K562 (cell line): ENCODE results near the gene ITGBL1. TPM values are rescaled to one million over a fixed set of nuclear protein-coding genes. Genes with fewer than 3 reads are reported as not detected.

Experiments used
- ATAC-seq: fragments of 200-7000 bp; cut with Tn5 transposase; 3 replicates; pipeline ENCODE4 v1.9.1; 2020; ENCODE audit warnings: moderate library complexity
- BruUV-seq: library from RNA; stranded (reverse); fragments of 400-500 nt; replicated peaks from 2 replicates; lab custom pipeline; 2021; lab: Mats Ljungman, UMichigan
- CTCF ChIA-PET: fragments of 300-600 bp; formaldehyde crosslinking; extraction: SDS; loops from one replicate; lab custom pipeline; 2021; ENCODE audit warnings: low intra/inter-chr PET ratio; lab: Yijun Ruan, JAX
- POLR2A ChIA-PET: fragments of 300-600, 350-650 bp; sonication (Branson Sonifier 250); formaldehyde crosslinking; extraction: SDS; loops from one replicate; lab custom pipeline; 2021; ENCODE audit warnings: antibody characterized with exemption, inconsistent platforms; lab: Yijun Ruan, JAX
- DNase-seq, 4 experiments: peaks; one replicate each; pipeline versions ENCODE4 v3.0.0 to v3.0.0-alpha.2; 2011 to 2018; ENCODE audit warnings: low spot score in 3 of 4, mixed read lengths in 3 of 4; ENCODE audit errors: extremely low read depth in 1 of 4
- FAIRE-seq: peaks from 2 replicates; lab custom pipeline; 2011; peaks lifted over from hg19 to GRCh38; lab: Jason Lieb, UNC
- H2AFZ ChIP-seq: 2 replicates; pipeline ENCODE4 v1.6.0; 2011; ENCODE audit warnings: low read depth, low read length, control low read depth, inconsistent platforms
- H3K27ac ChIP-seq: fragments of 200-600 bp; 3 replicates; pipeline ENCODE4 v1.8.0; 2011; ENCODE audit warnings: low read depth, mild to moderate bottlenecking, control low read depth, inconsistent platforms, low read length, moderate library complexity, mixed read lengths; ENCODE audit errors: extremely low read depth
- H3K27me3 ChIP-seq, 2 experiments: fragments of 300-600 bp in 1 of 2; 2 replicates in 1 of 2; 3 replicates in 1 of 2; pipeline versions ENCODE4 v1.6.0 to v1.8.0; 2011; ENCODE audit warnings: inconsistent platforms in 2 of 2, low read length in 2 of 2, mild to moderate bottlenecking in 1 of 2, mixed read lengths in 1 of 2, moderate library complexity in 1 of 2; ENCODE audit not compliant: control insufficient read depth in 2 of 2, insufficient read depth in 2 of 2
- H3K36me3 ChIP-seq: fragments of 300-600 bp; 3 replicates; pipeline ENCODE4 v1.8.0; 2011; ENCODE audit warnings: mild to moderate bottlenecking, low read length, inconsistent platforms; ENCODE audit not compliant: control insufficient read depth, insufficient read depth
- H3K4me1 ChIP-seq, 2 experiments: fragments of 200-600 bp in 1 of 2; replicated peaks in 1 of 2; 2 replicates in 1 of 2; 3 replicates in 1 of 2; pipeline versions ENCODE4 v1.5.1 to v1.8.0; 2011; ENCODE audit warnings: inconsistent platforms in 2 of 2, low read length in 2 of 2, mild to moderate bottlenecking in 1 of 2, mixed read lengths in 1 of 2, moderate library complexity in 1 of 2; ENCODE audit not compliant: control insufficient read depth in 2 of 2, insufficient read depth in 2 of 2
- H3K4me2 ChIP-seq: 2 replicates; pipeline ENCODE4 v1.6.1; 2011; ENCODE audit warnings: low read length, control low read depth, inconsistent platforms, mixed read lengths; ENCODE audit not compliant: insufficient read depth
- H3K4me3 ChIP-seq: fragments of 200-600 bp; sonication (generic), shearing (Covaris generic); 2 replicates; pipeline ENCODE4 v1.5.1; 2016; ENCODE audit warnings: control low read depth, inconsistent platforms
- H3K79me2 ChIP-seq: fragments of 200-600 bp; 3 replicates; pipeline ENCODE4 v1.8.0; 2011; ENCODE audit warnings: low read length, inconsistent platforms; ENCODE audit not compliant: control insufficient read depth, insufficient read depth
- H3K9ac ChIP-seq, 2 experiments: 2 replicates each; pipeline versions ENCODE4 v1.6.0 to v1.6.1; 2011; ENCODE audit warnings: low read depth in 2 of 2, low read length in 2 of 2, control low read depth in 1 of 2, inconsistent platforms in 1 of 2, mild to moderate bottlenecking in 1 of 2, mixed read lengths in 1 of 2; ENCODE audit not compliant: insufficient read depth in 1 of 2
- H3K9me1 ChIP-seq: one replicate; pipeline ENCODE4 v1.6.0; 2011; ENCODE audit warnings: inconsistent platforms, mild to moderate bottlenecking, low read length, moderate library complexity; ENCODE audit not compliant: control insufficient read depth, insufficient read depth
- H3K9me3 ChIP-seq: replicated peaks from 2 replicates; pipeline ENCODE4 v1.5.1; 2011; ENCODE audit warnings: low read depth, low read length, inconsistent platforms; ENCODE audit not compliant: control insufficient read depth, insufficient read depth
- H4K20me1 ChIP-seq: replicated peaks from 2 replicates; pipeline ENCODE4 v1.6.1; 2011; ENCODE audit warnings: low read length, inconsistent platforms, mixed read lengths; ENCODE audit not compliant: control insufficient read depth, insufficient read depth
- BCLAF1 ChIP-seq, 2 experiments: fragments of 450-650 bp in 1 of 2; IDR thresholded peaks; 2 replicates each; pipeline ENCODE4 v1.6.1; 2011 to 2017; ENCODE audit warnings: low read depth in 2 of 2, antibody characterized with exemption in 1 of 2, borderline replicate concordance in 1 of 2, low read length in 1 of 2, mild to moderate bottlenecking in 1 of 2, mixed read lengths in 1 of 2; ENCODE audit not compliant: control insufficient read depth in 1 of 2
- CHAMP1 ChIP-seq: fragments of 450-650 bp; IDR thresholded peaks from 2 replicates; pipeline ENCODE4 v1.6.1; 2016; ENCODE audit warnings: mild to moderate bottlenecking
- MNT ChIP-seq, 2 experiments: fragments of 450-650 bp; conservative IDR thresholded peaks; 2 replicates each; pipeline ENCODE4 v1.6.1; 2017; ENCODE audit warnings: mild to moderate bottlenecking in 2 of 2, moderate library complexity in 2 of 2
- NCOA4 ChIP-seq: fragments of 450-650 bp; IDR thresholded peaks from 2 replicates; pipeline ENCODE4 v1.6.1; 2018; ENCODE audit warnings: mild to moderate bottlenecking; ENCODE audit not compliant: partially characterized antibody
- POU5F1 ChIP-seq: fragments of 150-350 bp; IDR thresholded peaks from 2 replicates; pipeline ENCODE4 v1.6.1; 2014; ENCODE audit warnings: borderline replicate concordance, low read length, low read depth, mild to moderate bottlenecking; ENCODE audit not compliant: partially characterized antibody
- RAD21 ChIP-seq, 2 experiments: fragments of 250-450 bp in 1 of 2; fragments of 450-650 bp in 1 of 2; sonication (Bioruptor Pico) in 1 of 2; formaldehyde crosslinking in 1 of 2; IDR thresholded peaks in 1 of 2; conservative IDR thresholded peaks in 1 of 2; 2 replicates each; pipeline versions ENCODE4 v1.4.0 to v1.8.0; 2020 to 2022; ENCODE audit warnings: mild to moderate bottlenecking in 2 of 2, moderate library complexity in 1 of 2
- SIX5 ChIP-seq, 2 experiments: IDR thresholded peaks; 2 replicates each; pipeline ENCODE4 v1.6.1; 2011; ENCODE audit warnings: low read length in 2 of 2, borderline replicate concordance in 1 of 2, low read depth in 1 of 2, mild to moderate bottlenecking in 1 of 2, moderate library complexity in 1 of 2; ENCODE audit not compliant: insufficient read depth in 1 of 2
- SMAD4 ChIP-seq: fragments of 250-450 bp; sonication (Bioruptor Pico); conservative IDR thresholded peaks from 2 replicates; pipeline ENCODE4 v1.8.0; 2021; ENCODE audit warnings: inconsistent platforms, mild to moderate bottlenecking, moderate library complexity
- SNRNP70 ChIP-seq: fragments of 200-400 bp; formaldehyde crosslinking; optimal IDR thresholded peaks from 2 replicates; pipeline ENCODE3; 2017; ENCODE audit warnings: low read depth, low read length
- ZNF175 ChIP-seq: fragments of 200-800 bp; sonication (Bioruptor generic); IDR thresholded peaks from 2 replicates; pipeline ENCODE4 v1.6.1; 2016; ENCODE audit warnings: low read depth, mild to moderate bottlenecking, missing genetic modification characterization, missing compliant biosample characterization
- ZNF282 ChIP-seq: sonication (generic); formaldehyde crosslinking; IDR thresholded peaks from 2 replicates; pipeline ENCODE4 v1.8.1; 2023; ENCODE audit warnings: missing genetic modification reagents
- ZNF583 ChIP-seq: fragments of 250-450 bp; sonication (Bioruptor Pico); IDR thresholded peaks from 2 replicates; pipeline ENCODE4 v1.4.0; 2020
- ZNF699 ChIP-seq: fragments of 250-450 bp; sonication (Bioruptor Pico); IDR thresholded peaks from 2 replicates; pipeline ENCODE4 v1.8.0; 2021; ENCODE audit warnings: mild to moderate bottlenecking, moderate library complexity; ENCODE audit not compliant: insufficient replicate concordance
- WGBS: fragments of 100-300 bp; shearing (Covaris generic); methylation state at CpG from one replicate; pipeline ENCODE4 v1.1.6; 2016; ENCODE audit warnings: low coverage, mixed read lengths; ENCODE audit not compliant: insufficient coverage; ENCODE audit errors: missing lambda C conversion rate; 5-methylcytosine and 5-hydroxymethylcytosine counted together
- in situ Hi-C: fragments of 300-500 bp; cut with MboI; formaldehyde crosslinking; loops from 4 replicates; pipeline ENCODE4 v1.15.0; 2018; ENCODE audit warnings: inconsistent platforms, mixed read lengths
- intact Hi-C: fragments of 100-400 bp; cut with micrococcal nuclease; formaldehyde crosslinking; loops from 2 replicates; pipeline ENCODE4 v1.14.2; 2022
- polyA plus RNA-seq, 8 experiments: library from polyadenylated mRNA; depleted of rRNA in 4 of 8; stranded (reverse) in 5 of 8; unstranded in 3 of 8; fragments of >200 nt; fragmentation: Nextera tagmentation in 2 of 8; fragmentation: Illumina TruSeq in 1 of 8; extraction: Ambion mirVana in 2 of 8; extraction: Trizol in 1 of 8; gene quantifications; 2 replicates each; pipeline versions ENCODE4 v1.2.1 to v1.2.3, GENCODE V29; 2011 to 2014; ENCODE audit warnings: inconsistent platforms in 1 of 8, missing spikeins in 1 of 8
- total RNA-seq, 7 experiments: library from RNA; depleted of rRNA in 6 of 7; stranded (reverse); fragments of >200 nt in 6 of 7; fragmentation: Illumina TruSeq in 2 of 7; extraction: Trizol in 2 of 7; gene quantifications; 2 replicates each; pipeline versions ENCODE4 v1.2.1 to v1.2.3, GENCODE V29; 2011 to 2021; ENCODE audit warnings: low replicate concordance in 1 of 7

ITGBL1 gene
- total and polyA plus RNA-seq, 9 of the 15 experiments (the other 6 are each of a cell fraction or from before 2014, with no cell fraction given): 0.04 to 0.73 (median 0.32) TPM; not detected in 1

- no TSS peak for BruUV-seq
- ChIA-PET POLR2A (no interaction called here), CTCF (no interaction called here)
- in situ Hi-C loops: no loop called here
- intact Hi-C loops: no loop called here
- H3K4me2 ChIP-seq: no peak overlapping the region
- no peak overlapping the region for H3K4me3 ChIP-seq
- H4K20me1 ChIP-seq: no peaks in the 10 kb centered on the region
- H3K27me3 ChIP-seq: no peaks in the 10 kb centered on the region
- no peak overlapping the region for H3K27ac ChIP-seq
- DNase-seq (no peak), FAIRE-seq (no peak), ATAC-seq (no peak)
- H2AFZ ChIP-seq: no peak overlapping the region
- no peaks in the 10 kb centered on the region for H3K4me1 ChIP-seq
- no peak for TF ChIP-seq POU5F1
- no peak for TF ChIP-seq SMAD4 (CRISPR knock-in tag)
- TF ChIP-seq ZNF583 (CRISPR knock-in tag): no peak
- TF ChIP-seq MNT (conservative IDR thresholded peaks at IDR 0.05): no peak
- no peak for TF ChIP-seq CHAMP1
- TF ChIP-seq BCLAF1 (IDR thresholded peaks at IDR 0.05; ENCODE audit: borderline replicate concordance in 1 of 2, control insufficient read depth in 1 of 2, low read depth in 2 of 2, low read length in 1 of 2): no peak
- no peak for TF ChIP-seq RAD21 (CRISPR knock-in tag; conservative IDR thresholded peaks at IDR 0.05 in 1 of 2, IDR thresholded peaks at IDR 0.05 in 1 of 2)
- TF ChIP-seq NCOA4: no peak
- no peak for TF ChIP-seq ZNF175 (CRISPR knock-in tag)
- no peak for TF ChIP-seq ZNF282 (CRISPR knock-in tag)
- no peak for TF ChIP-seq ZNF699 (CRISPR knock-in tag)
- no peak for TF ChIP-seq SNRNP70
- TF ChIP-seq SIX5 (IDR thresholded peaks at IDR 0.05; ENCODE audit: borderline replicate concordance in 1 of 2, insufficient read depth in 1 of 2, low read depth in 1 of 2, low read length in 2 of 2): no peak
- no peaks in the 10 kb centered on the region for H3K79me2 ChIP-seq
- H3K9ac ChIP-seq: no peak overlapping the region
- no peaks in the 10 kb centered on the region for H3K9me3 ChIP-seq
- 8% methylated on average over 3 of the region's 3 CpGs for WGBS
- no peaks in the 10 kb centered on the region for H3K36me3 ChIP-seq
- H3K9me1 ChIP-seq: no peaks in the 10 kb centered on the region
These were observed 41.1 kb downstream of the ITGBL1 start for GRCh38 chr13:101493541-101493940.
